ENCODE data around the gene FBXO40.
"Not testable (repeated sequence)": the region's sequence is repeated elsewhere in the genome, so short reads cannot be mapped to it uniquely, and the experiment has no call there.

DNA sequence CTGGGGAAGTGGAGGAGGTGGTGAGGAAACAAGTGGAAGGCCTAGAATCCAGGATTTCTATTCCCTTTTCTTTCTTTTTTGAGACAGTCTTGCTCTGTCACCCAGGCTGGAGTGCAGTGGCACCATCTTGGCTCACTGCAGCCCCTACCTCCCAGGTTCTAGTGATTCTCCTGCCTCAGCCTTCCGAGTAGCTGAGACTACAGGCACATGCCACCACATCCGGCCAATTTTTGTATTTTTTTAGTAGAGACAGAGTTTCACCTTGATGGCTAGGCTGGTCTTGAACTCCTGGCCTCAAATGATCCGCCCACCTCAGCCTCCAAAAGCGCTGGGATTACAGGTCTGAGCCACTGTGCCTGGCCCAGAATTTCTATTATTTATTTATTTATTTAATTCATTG is 627 bp downstream of the FBXO40 start:
- TF ChIP-seq NFYB (IDR thresholded peaks at IDR 0.05; ENCODE audit: insufficient read depth, low read depth, low read length); CHD1 (IDR thresholded peaks at IDR 0.05; ENCODE audit: low read depth, low read length); EZH2 (IDR thresholded peaks at IDR 0.05; ENCODE audit: borderline replicate concordance, control insufficient read depth, low read depth, low read length); POLR2A (IDR thresholded peaks at IDR 0.05; ENCODE audit: low read depth, low read length); NRF1 (conservative IDR thresholded peaks at IDR 0.05; ENCODE audit: low read depth, low read length): not testable (repeated sequence)
- TF ChIP-seq, protein P1, sequence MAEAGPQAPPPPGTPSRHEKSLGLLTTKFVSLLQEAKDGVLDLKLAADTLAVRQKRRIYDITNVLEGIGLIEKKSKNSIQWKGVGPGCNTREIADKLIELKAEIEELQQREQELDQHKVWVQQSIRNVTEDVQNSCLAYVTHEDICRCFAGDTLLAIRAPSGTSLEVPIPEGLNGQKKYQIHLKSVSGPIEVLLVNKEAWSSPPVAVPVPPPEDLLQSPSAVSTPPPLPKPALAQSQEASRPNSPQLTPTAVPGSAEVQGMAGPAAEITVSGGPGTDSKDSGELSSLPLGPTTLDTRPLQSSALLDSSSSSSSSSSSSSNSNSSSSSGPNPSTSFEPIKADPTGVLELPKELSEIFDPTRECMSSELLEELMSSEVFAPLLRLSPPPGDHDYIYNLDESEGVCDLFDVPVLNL (IDR thresholded peaks at IDR 0.05; ENCODE audit: low read depth, low read length): not testable (repeated sequence)
- TF ChIP-seq, protein P2, sequence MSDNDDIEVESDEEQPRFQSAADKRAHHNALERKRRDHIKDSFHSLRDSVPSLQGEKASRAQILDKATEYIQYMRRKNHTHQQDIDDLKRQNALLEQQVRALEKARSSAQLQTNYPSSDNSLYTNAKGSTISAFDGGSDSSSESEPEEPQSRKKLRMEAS (IDR thresholded peaks at IDR 0.05; ENCODE audit: low read depth, low read length): not testable (repeated sequence)
- TF ChIP-seq, protein P3, sequence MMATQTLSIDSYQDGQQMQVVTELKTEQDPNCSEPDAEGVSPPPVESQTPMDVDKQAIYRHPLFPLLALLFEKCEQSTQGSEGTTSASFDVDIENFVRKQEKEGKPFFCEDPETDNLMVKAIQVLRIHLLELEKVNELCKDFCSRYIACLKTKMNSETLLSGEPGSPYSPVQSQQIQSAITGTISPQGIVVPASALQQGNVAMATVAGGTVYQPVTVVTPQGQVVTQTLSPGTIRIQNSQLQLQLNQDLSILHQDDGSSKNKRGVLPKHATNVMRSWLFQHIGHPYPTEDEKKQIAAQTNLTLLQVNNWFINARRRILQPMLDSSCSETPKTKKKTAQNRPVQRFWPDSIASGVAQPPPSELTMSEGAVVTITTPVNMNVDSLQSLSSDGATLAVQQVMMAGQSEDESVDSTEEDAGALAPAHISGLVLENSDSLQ (IDR thresholded peaks at IDR 0.05): not testable (repeated sequence)
- TF ChIP-seq, protein P4, sequence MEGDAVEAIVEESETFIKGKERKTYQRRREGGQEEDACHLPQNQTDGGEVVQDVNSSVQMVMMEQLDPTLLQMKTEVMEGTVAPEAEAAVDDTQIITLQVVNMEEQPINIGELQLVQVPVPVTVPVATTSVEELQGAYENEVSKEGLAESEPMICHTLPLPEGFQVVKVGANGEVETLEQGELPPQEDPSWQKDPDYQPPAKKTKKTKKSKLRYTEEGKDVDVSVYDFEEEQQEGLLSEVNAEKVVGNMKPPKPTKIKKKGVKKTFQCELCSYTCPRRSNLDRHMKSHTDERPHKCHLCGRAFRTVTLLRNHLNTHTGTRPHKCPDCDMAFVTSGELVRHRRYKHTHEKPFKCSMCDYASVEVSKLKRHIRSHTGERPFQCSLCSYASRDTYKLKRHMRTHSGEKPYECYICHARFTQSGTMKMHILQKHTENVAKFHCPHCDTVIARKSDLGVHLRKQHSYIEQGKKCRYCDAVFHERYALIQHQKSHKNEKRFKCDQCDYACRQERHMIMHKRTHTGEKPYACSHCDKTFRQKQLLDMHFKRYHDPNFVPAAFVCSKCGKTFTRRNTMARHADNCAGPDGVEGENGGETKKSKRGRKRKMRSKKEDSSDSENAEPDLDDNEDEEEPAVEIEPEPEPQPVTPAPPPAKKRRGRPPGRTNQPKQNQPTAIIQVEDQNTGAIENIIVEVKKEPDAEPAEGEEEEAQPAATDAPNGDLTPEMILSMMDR (IDR thresholded peaks at IDR 0.05 in 2 of 3, conservative IDR thresholded peaks at IDR 0.05 in 1 of 3; ENCODE audit: control insufficient read depth in 2 of 3, extremely low read depth in 1 of 3, insufficient read depth in 1 of 3, low read depth in 3 of 3, low read length in 3 of 3): not testable (repeated sequence)
